T-helper 22 cell (primary cell): ENCODE results near the gene ARHGAP45.

Experiments
- DNase-seq: peaks from one replicate; pipeline ENCODE4 v3.0.0-alpha.2; 2020; ENCODE audit warnings: low read depth

Gene ARHGAP45

GRCh38 chr19:1054102-1055027, 12.6 kb upstream of the ARHGAP45 start:
- DNase-seq, result no peak

DNA sequence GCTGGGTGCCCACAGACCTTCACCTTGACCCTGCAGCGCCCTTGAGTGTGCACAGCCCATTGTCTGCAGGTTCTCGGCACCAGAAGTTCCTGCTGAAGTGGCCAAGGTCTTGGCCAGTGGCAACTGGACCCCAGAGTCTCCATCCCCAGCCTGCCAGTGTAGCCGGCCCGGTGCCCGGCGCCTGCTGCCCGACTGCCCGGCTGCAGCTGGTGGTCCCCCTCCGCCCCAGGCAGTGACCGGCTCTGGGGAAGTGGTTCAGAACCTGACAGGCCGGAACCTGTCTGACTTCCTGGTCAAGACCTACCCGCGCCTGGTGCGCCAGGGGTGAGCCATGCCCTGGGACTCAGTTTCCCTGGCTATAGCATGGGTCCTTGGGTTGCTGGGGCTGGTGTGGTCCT, 11.9 kb upstream of the ARHGAP45 start:
- no peak for DNase-seq

DNA sequence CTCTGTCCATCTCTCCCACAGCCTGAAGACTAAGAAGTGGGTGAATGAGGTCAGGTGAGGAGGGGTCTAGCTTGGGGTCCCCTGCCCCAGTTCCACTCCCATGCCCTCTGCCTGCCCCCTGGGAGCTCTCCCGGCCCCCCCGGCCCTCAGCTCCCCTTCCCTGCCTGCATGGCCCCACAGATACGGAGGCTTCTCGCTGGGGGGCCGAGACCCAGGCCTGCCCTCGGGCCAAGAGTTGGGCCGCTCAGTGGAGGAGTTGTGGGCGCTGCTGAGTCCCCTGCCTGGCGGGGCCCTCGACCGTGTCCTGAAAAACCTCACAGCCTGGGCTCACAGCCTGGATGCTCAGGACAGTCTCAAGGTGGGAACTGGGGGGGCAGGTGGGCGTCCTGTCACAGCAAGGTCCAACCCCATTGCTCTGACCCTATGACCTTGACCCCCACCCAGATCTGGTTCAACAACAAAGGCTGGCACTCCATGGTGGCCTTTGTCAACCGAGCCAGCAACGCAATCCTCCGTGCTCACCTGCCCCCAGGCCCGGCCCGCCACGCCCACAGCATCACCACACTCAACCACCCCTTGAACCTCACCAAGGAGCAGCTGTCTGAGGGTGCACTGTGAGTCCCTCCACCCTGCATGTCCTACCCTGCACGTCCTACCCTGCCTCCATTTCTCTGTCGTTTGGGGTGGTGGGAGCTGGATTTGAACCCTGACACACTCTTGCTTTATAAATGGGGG, 10.9 kb upstream of the ARHGAP45 start:
- DNase-seq, result no peak

DNA sequence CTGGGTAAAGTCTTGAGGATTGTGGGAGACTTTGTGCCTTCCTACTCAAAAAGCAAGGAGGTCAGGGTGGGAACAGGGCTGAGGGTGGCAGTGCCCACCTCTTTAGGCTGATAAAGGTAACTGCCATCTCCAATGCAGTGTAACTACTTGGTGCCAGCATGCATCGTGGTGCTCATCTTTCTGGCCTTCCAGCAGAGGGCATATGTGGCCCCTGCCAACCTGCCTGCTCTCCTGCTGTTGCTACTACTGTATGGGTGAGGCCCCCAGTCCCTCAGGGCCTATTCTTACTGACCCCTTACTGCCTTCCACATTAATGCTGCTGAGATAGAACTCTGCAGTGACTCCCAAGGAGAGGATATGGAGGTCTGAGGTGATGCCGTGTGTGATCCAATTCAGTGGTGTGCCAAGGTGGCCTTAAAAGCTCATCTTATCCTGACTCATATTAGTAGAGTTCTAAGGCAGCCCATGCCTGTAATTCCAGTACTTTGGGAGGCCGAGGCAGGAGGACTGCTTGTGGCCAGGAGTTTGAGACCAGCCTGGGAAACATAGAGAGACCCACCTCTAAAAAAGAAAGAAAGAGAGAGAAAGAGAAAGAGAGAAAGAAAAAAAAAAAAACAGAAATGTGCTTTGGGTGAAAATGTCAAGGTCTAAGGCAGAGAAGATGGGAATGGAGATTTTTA, 9.7 kb upstream of the ARHGAP45 start:
- no peak for DNase-seq

DNA sequence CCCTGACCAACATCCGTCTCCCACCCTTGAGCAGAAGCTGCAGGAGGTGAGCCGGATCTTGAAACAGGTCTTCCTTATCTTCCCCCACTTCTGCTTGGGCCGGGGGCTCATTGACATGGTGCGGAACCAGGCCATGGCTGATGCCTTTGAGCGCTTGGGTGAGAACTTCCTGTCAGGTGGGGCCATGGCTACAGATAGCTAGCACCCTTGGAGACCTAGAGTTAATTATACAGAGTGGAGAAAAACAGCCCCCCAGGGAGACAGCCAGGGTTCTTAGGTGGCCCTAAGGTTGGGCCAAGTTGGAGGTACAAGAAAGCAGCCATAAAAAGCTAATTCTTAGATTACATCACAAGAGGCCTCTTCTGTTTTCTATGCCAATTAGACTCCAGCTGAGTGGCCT, 8.9 kb upstream of the ARHGAP45 start:
- no peak for DNase-seq

DNA sequence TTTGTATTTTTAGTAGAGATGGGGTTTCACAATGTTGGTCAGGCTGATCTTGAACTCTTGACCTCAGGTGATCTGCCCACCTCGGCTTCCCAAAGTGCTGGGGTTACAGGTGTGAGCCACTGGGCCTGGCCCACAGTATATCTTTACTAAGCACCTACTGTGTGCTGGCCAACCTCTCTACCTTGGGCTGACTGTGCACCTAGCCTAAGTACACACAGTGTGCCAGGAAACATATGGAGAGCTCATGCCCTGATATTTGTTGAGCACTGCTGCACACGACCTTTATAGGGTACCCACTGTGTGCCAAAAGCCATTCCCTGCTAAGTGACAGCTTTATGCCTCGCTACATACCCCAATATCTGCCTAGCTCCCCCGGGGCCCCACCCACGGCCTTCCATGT, 6.3 kb upstream of the ARHGAP45 start:
- DNase-seq, result no peak

DNA sequence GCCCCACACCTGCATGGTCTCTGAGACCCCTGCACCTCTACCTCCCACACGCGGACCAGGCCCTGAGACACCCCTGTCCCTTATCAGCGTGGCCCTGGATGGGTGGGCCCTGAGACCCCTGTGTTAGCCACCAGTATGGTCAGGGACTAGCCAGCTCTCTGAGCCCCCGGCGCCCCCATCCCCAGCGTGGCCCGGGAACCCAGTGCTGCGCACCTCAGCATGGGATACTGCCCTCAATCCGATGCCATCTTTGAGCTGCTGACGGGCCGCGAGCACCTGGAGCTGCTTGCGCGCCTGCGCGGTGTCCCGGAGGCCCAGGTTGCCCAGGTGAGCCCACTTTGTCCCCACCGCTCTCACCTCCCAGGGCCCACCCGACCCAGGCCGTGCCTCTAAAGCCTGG, 5.0 kb upstream of the ARHGAP45 start:
- DNase-seq, result no peak

DNA sequence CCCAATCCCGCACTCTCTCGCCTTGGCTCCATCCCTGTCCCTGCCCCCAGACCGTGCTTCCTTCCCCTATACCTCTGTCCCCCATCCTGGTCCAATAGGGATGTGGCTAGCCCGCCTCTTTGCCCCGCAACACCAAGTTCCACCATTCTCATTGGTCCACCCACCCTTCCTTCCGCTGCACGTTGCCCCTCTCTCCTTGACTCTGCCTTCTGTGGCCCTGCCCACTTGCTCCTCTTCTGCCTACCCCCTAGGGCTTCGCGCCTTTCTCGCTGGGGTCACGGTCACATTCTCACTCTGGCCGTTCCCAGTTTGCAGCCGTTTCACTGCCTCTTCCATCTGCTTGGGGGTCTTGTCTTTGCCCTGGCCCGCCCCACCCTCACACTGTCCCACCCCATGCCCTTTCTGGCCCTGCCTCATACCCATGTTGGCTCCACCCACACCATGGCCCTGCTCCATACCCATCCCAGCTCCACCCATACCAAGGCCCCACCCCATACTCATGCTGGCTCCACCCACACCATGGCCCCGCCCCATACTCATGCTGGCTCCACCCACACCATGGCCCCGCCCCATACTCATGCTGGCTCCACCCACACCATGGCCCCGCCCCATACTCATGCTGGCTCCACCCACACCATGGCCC, 4.5 kb upstream of the ARHGAP45 start:
- no peak for DNase-seq

DNA sequence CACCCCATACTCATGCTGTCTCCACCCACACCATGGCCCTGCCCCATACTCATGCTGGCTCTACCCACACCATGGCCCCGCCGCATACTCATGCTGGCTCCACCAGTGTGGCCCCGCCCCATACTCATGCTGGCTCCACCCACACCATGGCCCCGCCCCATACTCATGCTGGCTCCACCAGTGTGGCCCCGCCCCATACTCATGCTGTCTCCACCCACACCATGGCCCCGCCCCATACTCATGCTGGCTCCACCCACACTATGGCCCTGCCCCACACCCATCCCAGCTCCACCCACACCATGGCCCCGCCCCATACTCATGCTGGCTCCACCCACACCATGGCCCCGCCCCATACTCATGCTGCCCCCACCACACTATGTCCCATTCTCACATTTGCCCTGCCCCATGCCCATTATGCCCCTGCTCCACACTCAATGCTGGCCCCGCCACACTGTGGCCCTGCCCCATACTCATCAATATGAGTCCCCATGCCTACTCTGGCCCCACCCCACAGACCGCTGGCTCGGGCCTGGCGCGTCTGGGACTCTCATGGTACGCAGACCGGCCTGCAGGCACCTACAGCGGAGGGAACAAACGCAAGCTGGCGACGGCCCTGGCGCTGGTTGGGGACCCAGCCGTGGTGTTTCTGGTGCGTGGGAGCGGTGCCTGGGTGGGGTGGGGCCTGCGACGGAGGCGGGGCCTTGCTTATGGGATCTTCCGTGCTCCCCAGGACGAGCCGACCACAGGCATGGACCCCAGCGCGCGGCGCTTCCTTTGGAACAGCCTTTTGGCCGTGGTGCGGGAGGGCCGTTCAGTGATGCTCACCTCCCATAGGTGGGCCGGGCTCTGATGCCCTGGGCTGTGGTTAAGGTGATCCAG, 3.7 kb upstream of the ARHGAP45 start:
- DNase-seq, result peak; percentile 59

DNA sequence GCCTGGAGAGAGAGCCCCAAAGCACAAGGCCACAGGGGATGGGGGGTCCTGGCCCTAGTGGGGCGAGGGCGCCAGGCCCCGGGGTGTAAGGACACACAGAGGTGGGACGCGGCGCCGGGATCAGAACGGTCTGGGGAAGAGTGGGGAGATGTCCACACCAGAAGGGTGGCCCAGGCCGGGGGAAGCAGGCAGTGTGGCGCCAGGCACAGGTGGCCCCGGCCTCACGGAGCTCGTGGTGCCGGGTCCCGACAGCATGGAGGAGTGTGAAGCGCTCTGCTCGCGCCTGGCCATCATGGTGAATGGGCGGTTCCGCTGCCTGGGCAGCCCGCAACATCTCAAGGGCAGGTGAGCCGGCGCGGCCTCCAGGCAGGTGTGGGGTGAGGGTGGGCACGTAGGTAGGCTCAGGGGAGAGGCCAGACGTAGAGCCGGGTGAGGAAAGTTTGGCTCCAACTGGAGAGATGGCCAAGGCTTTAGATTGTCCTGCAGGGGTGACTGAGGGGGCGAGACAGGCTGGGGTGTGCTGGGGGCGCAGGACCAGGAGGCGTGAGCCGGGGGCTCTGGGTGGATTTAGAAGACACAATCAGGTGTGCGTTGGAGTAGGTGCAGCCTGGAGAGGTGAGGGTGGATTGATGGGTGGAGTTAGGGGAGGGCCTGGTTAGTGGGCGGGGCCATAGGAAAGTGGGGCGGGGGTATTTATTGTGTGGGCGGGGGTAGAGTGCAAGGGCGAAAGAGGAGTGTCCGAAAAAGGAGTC, 2.9 kb upstream of the ARHGAP45 start:
- no peak for DNase-seq

GRCh38 chr19:1064661-1065605, 2.0 kb upstream of the ARHGAP45 start:
- DNase-seq, result peak; percentile 47

GRCh38 chr19:1065606-1066109, 1.3 kb upstream of the ARHGAP45 start:
- DNase-seq, result no peak

DNA sequence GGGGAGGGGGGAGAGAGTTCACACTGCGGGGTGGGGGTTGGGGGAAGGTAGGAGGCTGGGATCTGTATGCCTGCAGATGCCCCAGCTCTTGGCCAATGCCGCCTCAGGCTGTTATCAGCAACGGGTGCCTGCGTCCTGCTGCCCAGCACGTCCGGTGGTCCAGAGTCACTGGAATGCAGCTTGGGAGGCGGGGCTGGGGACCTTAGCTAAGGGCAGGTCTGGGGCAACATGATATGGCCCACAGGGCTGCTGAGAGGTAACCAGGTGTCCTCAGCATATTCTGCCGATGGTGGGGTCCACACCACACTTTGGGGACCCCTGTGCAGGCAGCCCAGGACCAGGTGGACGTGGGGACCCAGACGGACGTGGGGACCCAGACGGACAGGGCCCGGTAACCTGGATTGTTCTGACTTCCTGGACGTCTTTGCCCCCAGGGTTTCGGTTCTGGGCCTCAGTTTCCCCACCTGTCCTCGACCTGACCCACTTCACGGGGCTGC, 668 bp upstream of the ARHGAP45 start:
- DNase-seq, result no peak

- DNase-seq, result peak; percentile 77
Observed at GRCh38 chr19:1067341-1067957, 482 bp downstream of the ARHGAP45 start.

DNA sequence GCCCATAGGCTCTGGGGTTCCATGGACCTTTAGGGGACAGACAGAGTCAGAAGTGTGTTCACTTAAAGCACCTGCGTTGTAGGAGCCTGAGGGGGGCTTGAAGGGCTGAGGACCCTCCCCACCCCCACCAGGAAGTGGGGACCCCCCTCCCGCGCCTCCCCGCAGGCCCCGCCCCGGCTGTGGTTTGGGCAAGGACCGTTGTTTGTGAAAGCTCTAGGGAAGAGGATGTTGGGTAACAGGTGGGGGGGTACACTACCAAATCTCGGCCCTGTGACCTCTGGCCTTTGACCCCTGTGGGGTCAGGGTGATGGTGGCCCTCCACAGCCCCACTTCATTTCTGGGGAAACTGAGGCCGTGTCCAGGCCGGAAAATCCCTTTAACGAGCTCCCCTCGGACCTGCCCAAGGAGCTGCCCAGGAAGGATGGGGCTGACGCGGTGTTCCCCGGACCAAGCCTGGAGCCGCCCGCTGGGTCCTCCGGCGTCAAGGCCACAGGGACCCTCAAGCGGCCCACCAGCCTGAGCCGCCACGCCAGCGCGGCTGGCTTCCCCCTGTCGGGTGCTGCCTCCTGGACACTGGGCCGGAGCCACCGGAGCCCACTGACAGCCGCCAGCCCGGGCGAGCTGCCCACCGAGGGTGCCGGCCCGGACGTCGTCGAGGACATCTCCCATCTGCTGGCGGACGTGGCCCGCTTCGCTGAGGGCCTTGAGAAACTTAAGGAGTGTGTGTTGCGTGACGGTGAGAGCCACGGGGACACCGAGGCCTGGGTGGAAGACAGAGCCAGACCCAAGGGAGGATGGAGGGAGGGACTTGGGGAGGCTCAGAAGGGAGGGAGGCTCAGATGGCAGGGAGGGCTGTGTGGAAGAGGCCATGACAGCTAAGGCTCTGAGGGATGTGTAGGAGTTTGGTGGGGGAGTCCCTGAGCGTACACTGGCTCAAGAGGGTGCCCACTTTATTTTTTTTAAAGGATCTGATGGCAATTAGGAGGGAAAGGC, 1.3 kb downstream of the ARHGAP45 start:
- DNase-seq, result peak; percentile 45

GRCh38 chr19:1069009-1069779, 2.2 kb downstream of the ARHGAP45 start:
- peak; percentile 76 for DNase-seq
